K562 (cell line): ENCODE data around the gene NME4. TPM values are rescaled to one million over a fixed set of nuclear protein-coding genes. Genes with fewer than 3 reads are reported as not detected.

Experiments used
- ATAC-seq: fragments of 200-7000 bp; cut with Tn5 transposase; 3 replicates; pipeline ENCODE4 v1.9.1; 2020; ENCODE audit warnings: moderate library complexity
- BruUV-seq: library from RNA; stranded (reverse); fragments of 400-500 nt; replicated peaks from 2 replicates; lab custom pipeline; 2021; lab: Mats Ljungman, UMichigan
- CTCF ChIA-PET: fragments of 300-600 bp; formaldehyde crosslinking; extraction: SDS; loops from one replicate; lab custom pipeline; 2021; ENCODE audit warnings: low intra/inter-chr PET ratio; lab: Yijun Ruan, JAX
- POLR2A ChIA-PET: fragments of 300-600, 350-650 bp; sonication (Branson Sonifier 250); formaldehyde crosslinking; extraction: SDS; loops from one replicate; lab custom pipeline; 2021; ENCODE audit warnings: antibody characterized with exemption, inconsistent platforms; lab: Yijun Ruan, JAX
- DNase-seq, 4 experiments: peaks; one replicate each; pipeline versions ENCODE4 v3.0.0 to v3.0.0-alpha.2; 2011 to 2018; ENCODE audit warnings: low spot score in 3 of 4, mixed read lengths in 3 of 4; ENCODE audit errors: extremely low read depth in 1 of 4
- FAIRE-seq: peaks from 2 replicates; lab custom pipeline; 2011; peaks lifted over from hg19 to GRCh38; lab: Jason Lieb, UNC
- H2AFZ ChIP-seq: 2 replicates; pipeline ENCODE4 v1.6.0; 2011; ENCODE audit warnings: low read depth, low read length, control low read depth, inconsistent platforms
- H3K27ac ChIP-seq: fragments of 200-600 bp; 3 replicates; pipeline ENCODE4 v1.8.0; 2011; ENCODE audit warnings: low read depth, mild to moderate bottlenecking, control low read depth, inconsistent platforms, low read length, moderate library complexity, mixed read lengths; ENCODE audit errors: extremely low read depth
- H3K27me3 ChIP-seq, 2 experiments: fragments of 300-600 bp in 1 of 2; 2 replicates in 1 of 2; 3 replicates in 1 of 2; pipeline versions ENCODE4 v1.6.0 to v1.8.0; 2011; ENCODE audit warnings: inconsistent platforms in 2 of 2, low read length in 2 of 2, mild to moderate bottlenecking in 1 of 2, mixed read lengths in 1 of 2, moderate library complexity in 1 of 2; ENCODE audit not compliant: control insufficient read depth in 2 of 2, insufficient read depth in 2 of 2
- H3K36me3 ChIP-seq: fragments of 300-600 bp; 3 replicates; pipeline ENCODE4 v1.8.0; 2011; ENCODE audit warnings: mild to moderate bottlenecking, low read length, inconsistent platforms; ENCODE audit not compliant: control insufficient read depth, insufficient read depth
- H3K4me1 ChIP-seq, 2 experiments: fragments of 200-600 bp in 1 of 2; replicated peaks in 1 of 2; 2 replicates in 1 of 2; 3 replicates in 1 of 2; pipeline versions ENCODE4 v1.5.1 to v1.8.0; 2011; ENCODE audit warnings: inconsistent platforms in 2 of 2, low read length in 2 of 2, mild to moderate bottlenecking in 1 of 2, mixed read lengths in 1 of 2, moderate library complexity in 1 of 2; ENCODE audit not compliant: control insufficient read depth in 2 of 2, insufficient read depth in 2 of 2
- H3K4me2 ChIP-seq: 2 replicates; pipeline ENCODE4 v1.6.1; 2011; ENCODE audit warnings: low read length, control low read depth, inconsistent platforms, mixed read lengths; ENCODE audit not compliant: insufficient read depth
- H3K4me3 ChIP-seq: fragments of 200-600 bp; sonication (generic), shearing (Covaris generic); 2 replicates; pipeline ENCODE4 v1.5.1; 2016; ENCODE audit warnings: control low read depth, inconsistent platforms
- H3K79me2 ChIP-seq: fragments of 200-600 bp; 3 replicates; pipeline ENCODE4 v1.8.0; 2011; ENCODE audit warnings: low read length, inconsistent platforms; ENCODE audit not compliant: control insufficient read depth, insufficient read depth
- H3K9ac ChIP-seq, 2 experiments: 2 replicates each; pipeline versions ENCODE4 v1.6.0 to v1.6.1; 2011; ENCODE audit warnings: low read depth in 2 of 2, low read length in 2 of 2, control low read depth in 1 of 2, inconsistent platforms in 1 of 2, mild to moderate bottlenecking in 1 of 2, mixed read lengths in 1 of 2; ENCODE audit not compliant: insufficient read depth in 1 of 2
- H3K9me1 ChIP-seq: one replicate; pipeline ENCODE4 v1.6.0; 2011; ENCODE audit warnings: inconsistent platforms, mild to moderate bottlenecking, low read length, moderate library complexity; ENCODE audit not compliant: control insufficient read depth, insufficient read depth
- H3K9me3 ChIP-seq: replicated peaks from 2 replicates; pipeline ENCODE4 v1.5.1; 2011; ENCODE audit warnings: low read depth, low read length, inconsistent platforms; ENCODE audit not compliant: control insufficient read depth, insufficient read depth
- H4K20me1 ChIP-seq: replicated peaks from 2 replicates; pipeline ENCODE4 v1.6.1; 2011; ENCODE audit warnings: low read length, inconsistent platforms, mixed read lengths; ENCODE audit not compliant: control insufficient read depth, insufficient read depth
- CBFA2T3 ChIP-seq: fragments of 450-650 bp; IDR thresholded peaks from 2 replicates; pipeline ENCODE4 v1.6.1; 2017
- CBX8 ChIP-seq: fragments of 200-600 bp; sonication (generic); IDR thresholded peaks from 2 replicates; pipeline ENCODE4 v1.6.1; 2012; ENCODE audit warnings: borderline replicate concordance, mixed run types, low read depth, mild to moderate bottlenecking, moderate library complexity, mixed read lengths, low read length, control low read depth, inconsistent platforms; ENCODE audit not compliant: poor library complexity, severe bottlenecking; ENCODE audit errors: extremely low read depth
- KDM4B ChIP-seq, 2 experiments: fragments of 450-650 bp in 1 of 2; sonication (generic) in 1 of 2; IDR thresholded peaks; 2 replicates each; pipeline ENCODE4 v1.6.1; 2016 to 2017; ENCODE audit warnings: borderline replicate concordance in 2 of 2, antibody characterized with exemption in 1 of 2, low read depth in 1 of 2, mild to moderate bottlenecking in 1 of 2
- MAZ ChIP-seq, 2 experiments: fragments of 450-650 bp in 1 of 2; sonication (generic) in 1 of 2; formaldehyde crosslinking; IDR thresholded peaks in 1 of 2; conservative IDR thresholded peaks in 1 of 2; 2 replicates each; pipeline versions ENCODE4 v1.4.0 to v1.5.0; 2020; ENCODE audit warnings: mild to moderate bottlenecking in 1 of 2, missing genetic modification reagents in 1 of 2
- POLR2G ChIP-seq: fragments of 200-400 bp; formaldehyde crosslinking; IDR thresholded peaks from 2 replicates; pipeline ENCODE4 v1.6.1; 2017; ENCODE audit warnings: low read depth, mild to moderate bottlenecking, antibody characterized with exemption, low read length, moderate library complexity
- RAD51 ChIP-seq: fragments of 450-650 bp; IDR thresholded peaks from 2 replicates; pipeline ENCODE4 v1.7.1; 2016; ENCODE audit warnings: low read depth, mild to moderate bottlenecking, borderline replicate concordance
- RBFOX2 ChIP-seq: fragments of 200-400 bp; formaldehyde crosslinking; IDR thresholded peaks from 2 replicates; pipeline ENCODE4 v1.6.1; 2017; ENCODE audit warnings: low read depth, mild to moderate bottlenecking, low read length, moderate library complexity
- TCF3 ChIP-seq: sonication (generic); formaldehyde crosslinking; IDR thresholded peaks from 2 replicates; pipeline ENCODE4 v1.4.0; 2020; ENCODE audit warnings: mild to moderate bottlenecking, missing genetic modification reagents
- WHSC1 ChIP-seq: IDR thresholded peaks from one replicate; pipeline ENCODE4 v1.6.1; 2012; ENCODE audit warnings: low read length, control low read depth, inconsistent platforms
- ZBTB17 ChIP-seq: fragments of 450-650 bp; formaldehyde crosslinking; IDR thresholded peaks from 2 replicates; pipeline ENCODE4 v1.4.0; 2020; ENCODE audit warnings: mild to moderate bottlenecking
- ZFX ChIP-seq: sonication (generic); formaldehyde crosslinking; IDR thresholded peaks from 2 replicates; pipeline ENCODE4 v1.8.0; 2022; ENCODE audit warnings: mild to moderate bottlenecking, missing genetic modification reagents, moderate library complexity
- ZNF592 ChIP-seq: fragments of 450-650 bp; IDR thresholded peaks from 2 replicates; pipeline ENCODE4 v1.6.1; 2017; ENCODE audit warnings: antibody characterized with exemption, mild to moderate bottlenecking
- WGBS: fragments of 100-300 bp; shearing (Covaris generic); methylation state at CpG from one replicate; pipeline ENCODE4 v1.1.6; 2016; ENCODE audit warnings: low coverage, mixed read lengths; ENCODE audit not compliant: insufficient coverage; ENCODE audit errors: missing lambda C conversion rate; 5-methylcytosine and 5-hydroxymethylcytosine counted together
- in situ Hi-C: fragments of 300-500 bp; cut with MboI; formaldehyde crosslinking; loops from 4 replicates; pipeline ENCODE4 v1.15.0; 2018; ENCODE audit warnings: inconsistent platforms, mixed read lengths
- intact Hi-C: fragments of 100-400 bp; cut with micrococcal nuclease; formaldehyde crosslinking; loops from 2 replicates; pipeline ENCODE4 v1.14.2; 2022
- polyA plus RNA-seq, 8 experiments: library from polyadenylated mRNA; depleted of rRNA in 4 of 8; stranded (reverse) in 5 of 8; unstranded in 3 of 8; fragments of >200 nt; fragmentation: Nextera tagmentation in 2 of 8; fragmentation: Illumina TruSeq in 1 of 8; extraction: Ambion mirVana in 2 of 8; extraction: Trizol in 1 of 8; gene quantifications; 2 replicates each; pipeline versions ENCODE4 v1.2.1 to v1.2.3, GENCODE V29; 2011 to 2014; ENCODE audit warnings: inconsistent platforms in 1 of 8, missing spikeins in 1 of 8
- total RNA-seq, 7 experiments: library from RNA; depleted of rRNA in 6 of 7; stranded (reverse); fragments of >200 nt in 6 of 7; fragmentation: Illumina TruSeq in 2 of 7; extraction: Trizol in 2 of 7; gene quantifications; 2 replicates each; pipeline versions ENCODE4 v1.2.1 to v1.2.3, GENCODE V29; 2011 to 2021; ENCODE audit warnings: low replicate concordance in 1 of 7

Gene NME4
- total and polyA plus RNA-seq, 9 of the 15 experiments (the other 6 are each of a cell fraction or from before 2014, with no cell fraction given) = 15.4 to 264 (median 139) TPM

GRCh38 chr16:399340-400019 lies 2.5 kb downstream of the NME4 start:
- H3K9me3 ChIP-seq = no peaks in the 10 kb centered on the region
- peak overlapping the region; percentile 73 for H3K27ac ChIP-seq
- no peaks in the 10 kb centered on the region for H3K27me3 ChIP-seq
- 0 out of 2 replicates have a peak overlapping the region, but pooled peaks have one; percentile 10 for H3K4me3 ChIP-seq
- H2AFZ ChIP-seq = no peak overlapping the region
- BruUV-seq = no TSS peak
- no peak for FAIRE-seq
- ChIA-PET CTCF (interaction anchor here (0.6 kb wide), 1 partner anchor 28 kb away, joined by 3 read pairs; no protein-coding TSS in a partner anchor), POLR2A (interaction anchor here (0.5 to 2.4 kb wide), 5 partner anchors 11 to 132 kb away, joined by 3 to 7 read pairs (median 3); no protein-coding TSS in a partner anchor)
- ATAC-seq = no peak
- intact Hi-C loops = loop anchor here (5.0 to 10.0 kb wide), 3 partner anchors 85 to 283 kb away; partner anchors contain the start of genes JMJD8, RHOT2 and STUB1
- H3K4me2 ChIP-seq = peak overlapping the region; percentile 74
- peak in 1 of 4 experiments; percentile 59 for DNase-seq
- peaks cover 29 to 66% of the 10 kb centered on the region in 2 experiments for H3K4me1 ChIP-seq
- H3K9ac ChIP-seq = peak overlapping the region; percentile 74 to 95
- peaks cover 24% of the 10 kb centered on the region for H3K36me3 ChIP-seq
- peaks cover 64% of the 10 kb centered on the region for H3K79me2 ChIP-seq
- whole genome bisulfite sequencing = 64% methylated on average over 14 of the region's 22 CpGs
- H3K9me1 ChIP-seq = no peaks in the 10 kb centered on the region
- no peaks in the 10 kb centered on the region for H4K20me1 ChIP-seq
- no peak for TF ChIP-seq WHSC1
- TF ChIP-seq ZFX (CRISPR knock-in tag) = peak; percentile 42; the same call in 1 of the 2 replicates
- no peak for TF ChIP-seq RAD51
- TF ChIP-seq RBFOX2 = 0 out of 2 replicates have a peak, but pooled peaks have one; percentile 29
- TF ChIP-seq POLR2G = peak; percentile 4; the same call in 1 of the 2 replicates
- no peak for TF ChIP-seq CBX8
- no peak for TF ChIP-seq ZBTB17 (CRISPR knock-in tag)
- TF ChIP-seq ZNF592 = 0 out of 2 replicates have a peak, but pooled peaks have one; percentile 25
- TF ChIP-seq MAZ (CRISPR knock-in tag; conservative IDR thresholded peaks at IDR 0.05 in 1 of 2, IDR thresholded peaks at IDR 0.05 in 1 of 2) = 0 out of 4 replicates have a peak, but pooled peaks of 1 of the 2 experiments have one; percentile 7
- TF ChIP-seq CBFA2T3 = 0 out of 2 replicates have a peak, but pooled peaks have one; percentile 11
- TF ChIP-seq KDM4B (IDR thresholded peaks at IDR 0.05; ENCODE audit: borderline replicate concordance in 2 of 2, low read depth in 1 of 2) = 0 out of 4 replicates have a peak, but pooled peaks of 1 of the 2 experiments have one; percentile 25
- peak; percentile 12; the same call in 1 of the 2 replicates for TF ChIP-seq TCF3 (CRISPR knock-in tag)
- in situ Hi-C loops = loop anchor here (10.0 kb wide), 1 partner anchor 275 kb away; the partner anchor contains the start of gene RHBDL1
